Measurements from ENCODE around the gene CNTNAP5.

DNA sequence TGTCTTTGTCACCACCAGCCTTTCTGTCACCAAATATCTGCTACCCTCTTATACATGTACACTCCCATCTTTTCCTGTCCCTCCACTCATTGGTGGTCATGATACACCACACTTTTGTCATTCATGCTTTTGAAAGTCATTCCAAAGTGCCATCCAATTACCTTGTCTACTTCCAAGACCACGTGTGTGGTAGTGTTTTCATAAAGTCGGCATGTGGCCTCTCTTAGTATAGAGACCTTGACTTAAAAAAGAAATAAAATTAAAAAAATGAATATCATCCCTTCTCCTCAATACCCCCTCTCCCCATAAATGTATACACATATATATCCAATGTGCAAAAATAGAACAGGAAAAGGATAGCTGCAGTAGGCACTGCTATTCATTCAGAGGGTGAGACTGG, 271.4 kb downstream of the CNTNAP5 start:
- no peak for TF ChIP-seq POLR2A (IDR thresholded peaks at IDR 0.05)
- TF ChIP-seq, protein P1, sequence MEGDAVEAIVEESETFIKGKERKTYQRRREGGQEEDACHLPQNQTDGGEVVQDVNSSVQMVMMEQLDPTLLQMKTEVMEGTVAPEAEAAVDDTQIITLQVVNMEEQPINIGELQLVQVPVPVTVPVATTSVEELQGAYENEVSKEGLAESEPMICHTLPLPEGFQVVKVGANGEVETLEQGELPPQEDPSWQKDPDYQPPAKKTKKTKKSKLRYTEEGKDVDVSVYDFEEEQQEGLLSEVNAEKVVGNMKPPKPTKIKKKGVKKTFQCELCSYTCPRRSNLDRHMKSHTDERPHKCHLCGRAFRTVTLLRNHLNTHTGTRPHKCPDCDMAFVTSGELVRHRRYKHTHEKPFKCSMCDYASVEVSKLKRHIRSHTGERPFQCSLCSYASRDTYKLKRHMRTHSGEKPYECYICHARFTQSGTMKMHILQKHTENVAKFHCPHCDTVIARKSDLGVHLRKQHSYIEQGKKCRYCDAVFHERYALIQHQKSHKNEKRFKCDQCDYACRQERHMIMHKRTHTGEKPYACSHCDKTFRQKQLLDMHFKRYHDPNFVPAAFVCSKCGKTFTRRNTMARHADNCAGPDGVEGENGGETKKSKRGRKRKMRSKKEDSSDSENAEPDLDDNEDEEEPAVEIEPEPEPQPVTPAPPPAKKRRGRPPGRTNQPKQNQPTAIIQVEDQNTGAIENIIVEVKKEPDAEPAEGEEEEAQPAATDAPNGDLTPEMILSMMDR (IDR thresholded peaks at IDR 0.05) = no peak
